ENCODE data around the gene SULT1C3. TPM values are rescaled to one million over a fixed set of nuclear protein-coding genes. Genes with fewer than 3 reads are reported as not detected.

Gene SULT1C3
- total and polyA plus RNA-seq, 2 of the 4 experiments (the other 2 are of a cell fraction): not detected

- Histone ChIP-seq H3K9me3 (ENCODE audit: control insufficient read depth, insufficient read depth, low read length) (no peaks in the 10 kb centered on the region), H3K56ac (ENCODE audit: extremely low read depth, insufficient read depth, low read length) (no peak overlapping the region), H2AFZ (replicated peaks; ENCODE audit: low read length, poor library complexity) (no peak overlapping the region), H2BK120ac (ENCODE audit: low read depth, low read length) (no peak overlapping the region), H3K9me1 (ENCODE audit: insufficient read depth, low read length) (no peaks in the 10 kb centered on the region), H3K36me3 (ENCODE audit: control insufficient read depth, insufficient read depth, low read length) (no peaks in the 10 kb centered on the region), H3K4me2 (ENCODE audit: low read depth, low read length) (no peak overlapping the region), H2BK15ac (ENCODE audit: low read depth, low read length) (no peak overlapping the region), H3K9ac (ENCODE audit: low read depth, low read length) (no peak overlapping the region), H4K91ac (ENCODE audit: insufficient read depth, low read depth, low read length) (no peak overlapping the region), H2AK9ac (replicated peaks; ENCODE audit: low read depth, low read length, poor library complexity) (no peak overlapping the region), H2BK5ac (ENCODE audit: low read depth, low read length, poor library complexity, severe bottlenecking) (no peak overlapping the region), H2BK20ac (ENCODE audit: low read depth, low read length) (no peak overlapping the region), H4K5ac (ENCODE audit: low read depth, low read length) (no peak overlapping the region), H3K4ac (ENCODE audit: low read depth, low read length) (no peak overlapping the region), H3K4me3 (ENCODE audit: insufficient read depth, low read depth, low read length) (no peak overlapping the region), H3K27ac (ENCODE audit: insufficient read depth, low read length) (no peak overlapping the region), H3K23ac (ENCODE audit: low read depth, low read length) (no peak overlapping the region), H4K20me1 (ENCODE audit: insufficient read depth, low read length) (no peaks in the 10 kb centered on the region), H4K8ac (ENCODE audit: low read depth in 2 of 2, low read length in 2 of 2) (no peak overlapping the region), H3K79me1 (ENCODE audit: low read depth in 1 of 2, low read length in 2 of 2) (no peaks in the 10 kb centered on the region), H3K18ac (ENCODE audit: low read depth, low read length) (no peak overlapping the region), H3K14ac (replicated peaks; ENCODE audit: low read depth, low read length) (no peak overlapping the region), H3K4me1 (ENCODE audit: control insufficient read depth, insufficient read depth, low read length) (no peaks in the 10 kb centered on the region), H2AK5ac (ENCODE audit: low read depth, low read length) (no peak overlapping the region), H3K27me3 (ENCODE audit: control insufficient read depth, insufficient read depth, low read length) (peaks cover 3% of the 10 kb centered on the region; the same call in 1 of the 2 replicates)
- no peak for ATAC-seq (ENCODE audit: low read depth)
- no TSS peak for BruUV-seq (replicated peaks)
- POLR2A ChIA-PET (ENCODE audit: unreplicated experiment): no interaction called here
- WGBS, 2 experiments (ENCODE audit: extremely low coverage in 2 of 2, insufficient read length in 1 of 2): no CpG with 5 or more reads among the region's 3 CpGs
- CTCF ChIA-PET: no interaction called here
- no peak for TF ChIP-seq USF2 (IDR thresholded peaks at IDR 0.05; ENCODE audit: low read depth, low read length)
- TF ChIP-seq NFE2L2 (IDR thresholded peaks at IDR 0.05; ENCODE audit: low read depth, low read length): no peak
- no peak for TF ChIP-seq MAFK (IDR thresholded peaks at IDR 0.05; ENCODE audit: low read depth, low read length)
- no peak for TF ChIP-seq CTCF (conservative IDR thresholded peaks at IDR 0.05; ENCODE audit: low read depth, low read length)
- no peak for TF ChIP-seq CEBPB (IDR thresholded peaks at IDR 0.05; ENCODE audit: low read depth, low read length)
- TF ChIP-seq SMC3 (IDR thresholded peaks at IDR 0.05; ENCODE audit: low read depth, low read length): no peak
- TF ChIP-seq BHLHE40 (IDR thresholded peaks at IDR 0.05; ENCODE audit: low read depth, low read length): no peak
- TF ChIP-seq RFX5 (IDR thresholded peaks at IDR 0.05; ENCODE audit: low read depth, low read length): no peak
- no peak for TF ChIP-seq ELK1 (IDR thresholded peaks at IDR 0.05; ENCODE audit: borderline replicate concordance, low read depth, low read length)
- no peak for TF ChIP-seq POLR2A (IDR thresholded peaks at IDR 0.05; ENCODE audit: low read depth, low read length)
- TF ChIP-seq MAZ (IDR thresholded peaks at IDR 0.05; ENCODE audit: borderline replicate concordance, low read depth, low read length): no peak
- no peak for TF ChIP-seq RCOR1 (IDR thresholded peaks at IDR 0.05; ENCODE audit: insufficient replicate concordance, low read length)
- TF ChIP-seq RAD21 (IDR thresholded peaks at IDR 0.05; ENCODE audit: low read length): no peak
- TF ChIP-seq FOS (IDR thresholded peaks at IDR 0.05; ENCODE audit: low read depth, low read length): no peak
- TF ChIP-seq MXI1 (IDR thresholded peaks at IDR 0.05; ENCODE audit: borderline replicate concordance, low read depth, low read length): no peak
- TF ChIP-seq CHD1 (IDR thresholded peaks at IDR 0.05; ENCODE audit: low read depth, low read length): no peak
- intact Hi-C loops (cut with micrococcal nuclease): no loop called here
- in situ Hi-C loops (cut with MboI; ENCODE audit: low sequenced_read_pairs): loop anchor here (25.0 kb wide), 1 partner anchor 1556 kb away; no protein-coding TSS in a partner anchor
- dilution Hi-C loops (cut with HindIII; ENCODE audit: low sequenced_read_pairs, unreplicated experiment): no loop called here
- no peak for DNase-seq
Measured at GRCh38 chr2:108193251-108193650, 46.5 kb upstream of the SULT1C3 start.

Data from IMR-90 (cell line).